SK-N-MC (cell line): ENCODE data around the gene SLC6A3.

Experiments used
- DNase-seq: peaks from one replicate; pipeline ENCODE4 v3.0.0-alpha.2; 2011; ENCODE audit warnings: low read depth, low spot score
- H3K27ac ChIP-seq: fragments of 200-600 bp; sonication (generic); 2 replicates; pipeline ENCODE4 v1.5.1; 2016; ENCODE audit warnings: mixed run types
- H3K36me3 ChIP-seq: fragments of 200-600 bp; sonication (generic); 2 replicates; pipeline ENCODE4 v1.6.1; 2017; ENCODE audit warnings: antibody characterized with exemption, low read length, mixed read lengths; ENCODE audit not compliant: insufficient read depth
- H3K4me3 ChIP-seq: fragments of 200-600 bp; sonication (generic); 2 replicates; pipeline ENCODE4 v1.5.1; 2016
- H3K9ac ChIP-seq: fragments of 200-600 bp; sonication (generic); 2 replicates; pipeline ENCODE4 v1.8.0; 2017; ENCODE audit warnings: mixed run types, mixed read lengths; ENCODE audit not compliant: insufficient read length
- H3K9me3 ChIP-seq: fragments of 200-600 bp; sonication (generic); 2 replicates; pipeline ENCODE4 v1.6.1; 2017; ENCODE audit warnings: low read depth, mild to moderate bottlenecking, antibody characterized with exemption, low read length, moderate library complexity, mixed read lengths
- EZH2 ChIP-seq: fragments of 200-600 bp; sonication (generic); IDR thresholded peaks from one replicate; pipeline ENCODE4 v1.6.1; 2017; ENCODE audit warnings: antibody characterized with exemption
- FOXP2 ChIP-seq: optimal IDR thresholded peaks from 2 replicates; pipeline ENCODE3; 2011; ENCODE audit warnings: mild to moderate bottlenecking, moderate library complexity; ENCODE audit not compliant: insufficient read depth; ENCODE audit errors: extremely low read length, control extremely low read depth
- POLR2AphosphoS5 ChIP-seq: IDR thresholded peaks from 2 replicates; pipeline ENCODE4 v1.6.1; 2012; ENCODE audit warnings: mild to moderate bottlenecking, low read depth, low read length, borderline replicate concordance

Gene SLC6A3

GRCh38 chr5:1383344-1383743 is 61.9 kb downstream of the SLC6A3 start:
- H3K9ac ChIP-seq: no peak overlapping the region
- no peaks in the 10 kb centered on the region for H3K9me3 ChIP-seq
- TF ChIP-seq EZH2 (no peak), POLR2AphosphoS5 (no peak), FOXP2 (no peak)
- no peak overlapping the region for H3K4me3 ChIP-seq
- no peak overlapping the region for H3K27ac ChIP-seq
- H3K36me3 ChIP-seq: no peaks in the 10 kb centered on the region
- no peak for DNase-seq

- Histone ChIP-seq H3K27ac (no peak overlapping the region), H3K36me3 (no peaks in the 10 kb centered on the region), H3K4me3 (no peak overlapping the region), H3K9ac (no peak overlapping the region), H3K9me3 (no peaks in the 10 kb centered on the region)
- TF ChIP-seq FOXP2: no peak
- no peak for TF ChIP-seq EZH2
- no peak for TF ChIP-seq POLR2AphosphoS5
- no peak for DNase-seq
These were observed 63.0 kb downstream of the SLC6A3 start for GRCh38 chr5:1382248-1382700.

GRCh38 chr5:1381370-1382247 is 63.6 kb downstream of the SLC6A3 start:
- TF ChIP-seq EZH2: no peak
- TF ChIP-seq FOXP2: no peak
- TF ChIP-seq POLR2AphosphoS5: no peak
- H3K4me3 ChIP-seq: no peak overlapping the region
- DNase-seq: no peak

GRCh38 chr5:1380910-1381309 is 64.3 kb downstream of the SLC6A3 start:
- no peak overlapping the region for H3K27ac ChIP-seq
- no peak overlapping the region for H3K4me3 ChIP-seq
- no peak for DNase-seq
- H3K36me3 ChIP-seq: no peaks in the 10 kb centered on the region
- H3K9me3 ChIP-seq: no peaks in the 10 kb centered on the region
- no peak overlapping the region for H3K9ac ChIP-seq
- TF ChIP-seq EZH2 (no peak), POLR2AphosphoS5 (no peak)

More at GRCh38 chr5:1381370-1382247, 63.6 kb downstream of the SLC6A3 start:
- no peaks in the 10 kb centered on the region for H3K36me3 ChIP-seq
- no peaks in the 10 kb centered on the region for H3K9me3 ChIP-seq
- no peak overlapping the region for H3K27ac ChIP-seq
- no peak overlapping the region for H3K9ac ChIP-seq

- no peaks in the 10 kb centered on the region for H3K9me3 ChIP-seq
- H3K27ac ChIP-seq: no peak overlapping the region
- no peaks in the 10 kb centered on the region for H3K36me3 ChIP-seq
- DNase-seq: no peak
- no peak overlapping the region for H3K9ac ChIP-seq
- TF ChIP-seq POLR2AphosphoS5: no peak
- no peak for TF ChIP-seq FOXP2
- no peak for TF ChIP-seq EZH2
- H3K4me3 ChIP-seq: no peak overlapping the region
These were observed 65.0 kb downstream of the SLC6A3 start for GRCh38 chr5:1380011-1380817.

GRCh38 chr5:1378866-1379659 is 66.2 kb downstream of the SLC6A3 start:
- no peak for DNase-seq
- no peak overlapping the region for H3K9ac ChIP-seq
- no peaks in the 10 kb centered on the region for H3K36me3 ChIP-seq
- no peaks in the 10 kb centered on the region for H3K9me3 ChIP-seq
- no peak overlapping the region for H3K27ac ChIP-seq
- H3K4me3 ChIP-seq: no peak overlapping the region
- TF ChIP-seq EZH2 (no peak), FOXP2 (no peak), POLR2AphosphoS5 (no peak)

GRCh38 chr5:1378096-1378495 is 67.1 kb downstream of the SLC6A3 start:
- Histone ChIP-seq H3K36me3 (no peaks in the 10 kb centered on the region), H3K9me3 (no peaks in the 10 kb centered on the region), H3K27ac (no peak overlapping the region), H3K9ac (no peak overlapping the region), H3K4me3 (no peak overlapping the region)
- no peak for DNase-seq
- no peak for TF ChIP-seq FOXP2
- no peak for TF ChIP-seq POLR2AphosphoS5
- TF ChIP-seq EZH2: no peak

GRCh38 chr5:1376981-1377380 is 68.3 kb downstream of the SLC6A3 start:
- Histone ChIP-seq H3K36me3 (no peaks in the 10 kb centered on the region), H3K27ac (no peak overlapping the region), H3K4me3 (no peak overlapping the region), H3K9me3 (no peaks in the 10 kb centered on the region), H3K9ac (no peak overlapping the region)
- no peak for TF ChIP-seq EZH2
- TF ChIP-seq POLR2AphosphoS5: no peak
- TF ChIP-seq FOXP2: no peak
- no peak for DNase-seq
